HG03095 (cell line): ENCODE measurements around the gene IFNA8.
"Not testable (repeated sequence)": the region's sequence is repeated elsewhere in the genome, so short reads cannot be mapped to it uniquely, and the experiment has no call there.

ENCODE experiments used
- ATAC-seq: cut with Tn5 transposase; IDR thresholded peaks from one replicate; pipeline ENCODE4 v1.9.1; 2021; ENCODE audit warnings: moderate library complexity; ENCODE audit not compliant: unreplicated experiment

Gene IFNA8

DNA sequence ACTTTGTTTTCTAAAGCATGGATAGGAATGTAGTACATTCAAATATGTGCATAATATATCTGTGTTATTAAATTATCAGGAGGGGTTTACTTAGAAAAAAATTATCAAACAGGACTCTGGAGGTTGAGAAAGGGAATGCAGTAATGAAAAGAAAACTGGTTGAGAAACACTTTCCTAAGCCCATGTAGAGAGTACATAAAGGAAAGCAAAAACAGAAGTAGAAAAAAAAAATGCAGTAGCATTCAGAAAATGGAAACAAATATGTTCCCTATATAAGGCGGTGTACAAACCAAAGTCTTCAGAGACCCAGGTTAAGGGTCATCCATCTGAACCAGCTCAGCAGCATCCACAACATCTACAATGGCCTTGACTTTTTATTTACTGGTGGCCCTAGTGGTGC, at the start of gene IFNA8:
IFNA8 (plus strand) TSS at position 301 of the 400 bp plus-strand sequence; CDS start at position 361, 60 bp downstream.
- no peak for ATAC-seq

DNA sequence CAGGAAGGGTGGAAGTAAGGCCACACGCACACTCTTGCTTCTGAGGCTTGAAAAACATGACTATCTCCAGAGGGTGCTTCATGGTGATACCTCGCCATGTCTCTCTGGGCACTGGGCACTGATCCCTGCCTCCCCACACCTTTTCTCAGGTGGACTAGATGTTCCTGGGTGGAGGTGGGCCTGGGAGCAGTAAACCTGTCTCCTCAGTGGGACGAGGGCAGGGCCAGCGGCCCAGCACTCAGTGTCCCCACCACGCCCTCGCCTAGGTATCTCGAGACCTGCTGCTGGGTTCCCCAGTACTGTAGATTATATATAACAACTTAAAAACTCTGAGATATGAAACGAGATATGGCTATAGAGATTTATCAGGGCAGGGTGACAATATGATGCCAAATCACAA, 46.6 kb upstream of the IFNA8 start:
- ATAC-seq = no peak

- peak; percentile 81 for ATAC-seq
Measured at GRCh38 chr9:21367169-21367568, 41.7 kb upstream of the IFNA8 start.

DNA sequence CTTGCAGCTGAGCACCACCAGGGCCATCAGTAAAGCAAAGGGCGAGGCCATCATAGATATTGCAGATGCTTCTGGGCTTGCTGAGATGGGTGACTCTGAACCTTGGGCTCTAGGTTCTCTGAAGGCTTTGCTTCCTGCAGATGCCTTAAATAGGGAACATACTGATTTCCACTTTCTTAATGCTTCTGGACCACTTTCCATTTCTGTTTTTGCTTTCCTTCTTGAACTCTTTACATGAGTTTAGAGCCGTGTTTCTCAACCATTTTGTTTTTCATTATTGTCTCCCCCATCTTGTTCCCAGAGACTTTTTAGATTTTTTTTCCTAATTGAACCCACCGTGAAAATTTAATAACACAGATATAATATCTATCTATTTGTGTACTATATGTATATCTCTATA, 41.0 kb upstream of the IFNA8 start, which contains the start of gene IFNA13:
IFNA13 (minus strand) TSS at position 101 of the 400 bp plus-strand sequence; CDS start at position 54, 47 bp downstream.
- no peak for ATAC-seq

GRCh38 chr9:21371467-21371866, 37.5 kb upstream of the IFNA8 start:
- not testable (repeated sequence) for ATAC-seq

DNA sequence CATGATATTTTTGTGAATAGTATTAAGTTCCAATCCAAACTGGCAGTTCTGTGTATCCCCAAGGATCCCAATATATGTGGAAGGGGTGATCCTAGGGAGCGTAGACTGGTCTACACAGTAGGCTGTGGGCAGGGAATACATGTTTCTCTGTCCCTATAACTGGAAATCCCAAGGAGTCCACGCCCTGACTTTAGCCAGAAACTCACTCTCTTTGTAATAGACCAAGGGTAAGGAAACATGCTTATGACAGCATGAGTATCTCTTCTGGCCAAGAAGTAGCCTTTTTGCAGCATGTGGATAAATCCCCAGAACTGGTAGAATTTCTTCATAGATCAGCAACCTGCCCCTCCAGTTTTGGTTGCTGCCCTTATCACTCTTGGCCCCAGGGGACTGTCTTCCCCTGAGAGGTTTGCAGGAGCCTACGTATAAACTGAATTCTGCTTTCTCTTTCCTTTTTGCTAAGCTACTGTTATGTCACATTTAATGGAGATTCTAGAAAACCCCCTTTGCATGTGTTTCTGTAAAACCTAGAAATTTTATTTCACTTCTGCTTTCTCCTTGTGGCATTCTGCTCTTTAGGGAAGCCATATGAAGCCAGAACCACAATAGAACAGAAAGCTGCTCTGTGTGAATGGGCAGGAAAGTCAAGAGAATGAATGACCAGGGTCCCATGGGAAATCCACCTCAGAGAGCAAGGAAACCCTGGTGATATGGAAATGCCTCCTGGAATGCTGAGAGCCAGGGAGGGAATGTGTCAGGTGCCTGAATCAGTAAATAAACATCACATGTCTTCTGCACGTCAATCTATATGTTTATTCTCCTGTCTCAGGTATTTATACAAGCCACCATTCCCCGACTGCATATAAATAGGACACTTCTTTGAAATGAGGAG, 27.2 kb upstream of the IFNA8 start:
- ATAC-seq = peak; percentile 98

GRCh38 chr9:21383627-21384026, 25.3 kb upstream of the IFNA8 start:
- no peak for ATAC-seq

DNA sequence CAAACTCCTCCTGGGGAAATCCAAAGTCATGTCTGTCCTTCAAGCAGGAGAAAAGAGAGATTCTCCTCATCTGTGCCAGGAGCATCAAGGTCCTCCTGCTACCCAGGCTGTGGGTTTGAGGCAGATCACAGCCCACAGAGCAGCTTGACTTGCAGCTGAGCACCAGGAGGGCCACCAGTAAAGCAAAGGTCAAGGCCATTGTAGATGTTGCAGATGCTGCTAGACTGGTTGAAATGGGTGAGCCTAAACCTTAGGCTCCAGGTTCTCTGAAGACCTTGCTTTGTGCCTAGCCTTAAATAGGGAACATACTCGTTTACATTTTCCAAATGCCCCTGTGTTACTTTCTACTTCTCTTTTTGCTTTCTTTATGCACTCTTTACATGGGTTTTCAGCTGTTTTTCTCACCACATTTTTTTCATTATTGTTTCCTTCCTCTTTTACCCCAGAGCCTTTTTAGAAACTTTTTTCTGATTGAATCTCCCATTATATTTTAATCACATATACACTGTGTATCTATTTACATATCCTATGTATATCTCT, 23.7 kb upstream of the IFNA8 start, which contains the start of gene IFNA2:
IFNA2 (minus strand) TSS at position 268 of the 540 bp plus-strand sequence; CDS start at position 199, 69 bp downstream.
- ATAC-seq = no peak

DNA sequence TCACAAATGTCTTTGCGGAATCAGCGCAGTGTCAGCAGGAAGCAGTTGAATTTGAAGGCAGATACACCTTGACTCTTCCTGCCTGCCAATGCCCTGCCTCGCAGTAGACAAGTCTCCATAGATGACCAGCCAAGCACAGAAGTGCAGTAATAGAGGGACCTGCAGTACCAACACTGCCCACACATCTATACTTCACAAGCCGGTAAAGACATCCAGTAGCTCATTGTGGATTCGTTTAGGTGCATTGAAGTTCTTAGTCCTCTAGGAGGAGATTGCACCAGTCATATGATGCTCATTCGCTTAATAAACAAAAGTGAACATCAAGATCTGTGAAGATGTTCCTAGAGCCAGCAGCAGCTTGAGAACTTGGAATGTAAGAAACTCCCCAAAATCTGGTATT, 16.6 kb upstream of the IFNA8 start:
- peak; percentile 74 for ATAC-seq

DNA sequence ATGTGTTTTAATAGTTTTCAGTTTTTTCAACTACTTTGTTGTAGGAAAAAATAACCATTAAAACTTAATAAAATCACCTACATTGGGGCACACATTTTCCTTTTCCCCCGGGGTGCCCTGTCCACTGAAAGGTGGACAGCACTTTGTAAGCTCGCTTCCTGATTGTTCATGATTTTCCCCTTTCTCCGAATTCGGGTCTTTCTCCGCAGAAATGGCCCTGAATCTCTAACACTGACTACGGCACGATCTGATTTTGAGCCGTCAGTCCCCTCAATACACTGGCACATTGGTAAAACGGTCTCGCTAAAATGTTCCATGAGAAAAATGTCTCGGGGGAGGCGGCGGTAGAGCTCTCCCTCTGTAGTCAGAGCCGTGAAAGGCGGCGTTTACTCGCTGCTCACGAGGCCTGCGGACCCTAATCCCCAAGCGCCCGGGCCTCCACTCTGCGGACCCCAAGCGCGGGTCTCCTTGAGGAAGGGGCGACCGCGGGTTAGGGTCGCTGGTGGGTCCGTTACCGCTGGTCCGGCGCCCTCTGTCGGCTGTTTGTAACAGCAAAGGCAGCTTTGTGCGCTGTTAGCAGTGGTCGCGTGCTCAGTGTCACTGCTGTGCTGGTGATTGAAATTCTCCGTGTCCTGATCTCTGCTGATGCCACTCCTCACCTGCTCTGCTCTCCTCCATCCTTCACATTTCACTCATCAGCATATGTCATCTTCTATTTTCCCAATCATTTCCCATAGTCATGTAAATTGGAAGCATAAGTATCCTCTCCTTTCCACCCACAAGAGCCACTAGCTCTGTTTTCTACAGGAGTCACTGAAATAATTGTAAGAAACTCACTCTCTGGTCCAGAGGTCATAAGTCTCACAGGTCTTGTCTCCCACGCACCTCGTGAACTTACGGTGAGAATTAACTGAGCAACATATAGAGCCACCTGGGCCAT, 12.9 kb upstream of the IFNA8 start:
- ATAC-seq = peak; percentile 56

GRCh38 chr9:21398955-21399489, 9.9 kb upstream of the IFNA8 start:
- no peak for ATAC-seq

GRCh38 chr9:21399956-21400355, 9.0 kb upstream of the IFNA8 start:
- ATAC-seq = no peak

- no peak for ATAC-seq
Measured at GRCh38 chr9:21402386-21403251, 6.3 kb upstream of the IFNA8 start.

DNA sequence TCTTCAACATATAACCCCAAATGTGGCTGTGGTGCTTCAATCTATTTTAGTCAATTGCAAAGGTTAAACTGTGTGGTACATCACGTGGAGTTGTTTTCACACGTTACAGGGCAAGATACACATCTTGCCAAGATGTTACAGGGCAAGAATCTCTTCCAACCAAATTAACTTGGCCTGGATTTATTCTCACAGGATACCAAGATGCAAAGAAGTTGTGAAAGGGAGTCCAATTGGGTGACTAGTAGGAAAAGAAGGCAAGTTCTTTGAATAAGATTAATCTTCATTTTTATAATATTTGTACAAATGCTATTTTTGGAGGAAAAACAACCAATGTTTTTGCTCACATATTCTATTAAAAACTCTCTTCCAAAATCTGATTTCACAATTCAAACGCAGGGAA, 4.8 kb upstream of the IFNA8 start:
- no peak for ATAC-seq

DNA sequence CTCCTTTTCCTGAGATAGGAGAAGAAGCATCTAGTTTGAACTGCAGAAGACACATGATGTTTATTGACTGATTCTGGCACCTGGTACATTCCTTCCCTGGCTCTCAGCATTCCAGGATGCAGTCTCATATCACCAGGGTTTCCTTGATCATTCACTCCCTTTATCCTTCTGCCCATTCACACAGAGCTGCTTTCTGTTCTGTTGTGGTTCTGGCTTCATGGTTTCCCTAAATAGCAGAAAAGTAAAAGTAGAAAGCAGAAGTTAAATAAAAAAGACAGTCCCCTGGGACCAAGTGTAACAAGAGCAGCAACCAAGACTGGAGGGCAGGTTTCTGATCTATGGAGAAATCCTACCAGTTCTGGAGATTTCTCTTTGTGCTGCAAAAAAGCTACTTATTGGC, 3.2 kb downstream of the IFNA8 start:
- no peak for ATAC-seq

DNA sequence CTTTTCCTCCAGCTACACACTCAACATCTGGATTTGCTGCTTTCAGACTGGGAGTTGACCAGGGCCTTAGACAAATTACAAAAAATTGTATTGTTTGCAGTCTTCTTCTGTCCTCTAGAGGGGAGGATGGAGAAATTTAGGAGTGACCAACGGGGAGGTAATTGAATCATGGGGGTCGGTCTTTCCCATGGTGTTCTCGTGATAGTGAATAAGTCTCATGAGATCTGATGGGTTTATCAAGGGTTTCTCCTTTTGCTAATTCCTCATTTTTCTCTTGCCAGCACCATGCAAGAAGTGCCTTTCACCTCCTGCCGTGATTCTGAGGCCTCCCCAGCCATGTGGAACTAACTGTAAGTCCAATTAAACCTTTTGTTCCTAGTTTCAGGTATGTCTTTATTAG, 4.2 kb downstream of the IFNA8 start:
- no peak for ATAC-seq

GRCh38 chr9:21413624-21414023, 4.7 kb downstream of the IFNA8 start:
- no peak for ATAC-seq

- ATAC-seq = no peak
Measured at GRCh38 chr9:21414220-21414940, 5.5 kb downstream of the IFNA8 start.
